GM19193 (cell line): Measurements from ENCODE around the gene AP1M2.

ENCODE experiments used
- POLR2A ChIP-seq: IDR thresholded peaks from 4 replicates; pipeline ENCODE4 v1.6.1; 2011; ENCODE audit not compliant: insufficient read depth, insufficient read length; ENCODE audit errors: extremely low read depth

Gene AP1M2

DNA sequence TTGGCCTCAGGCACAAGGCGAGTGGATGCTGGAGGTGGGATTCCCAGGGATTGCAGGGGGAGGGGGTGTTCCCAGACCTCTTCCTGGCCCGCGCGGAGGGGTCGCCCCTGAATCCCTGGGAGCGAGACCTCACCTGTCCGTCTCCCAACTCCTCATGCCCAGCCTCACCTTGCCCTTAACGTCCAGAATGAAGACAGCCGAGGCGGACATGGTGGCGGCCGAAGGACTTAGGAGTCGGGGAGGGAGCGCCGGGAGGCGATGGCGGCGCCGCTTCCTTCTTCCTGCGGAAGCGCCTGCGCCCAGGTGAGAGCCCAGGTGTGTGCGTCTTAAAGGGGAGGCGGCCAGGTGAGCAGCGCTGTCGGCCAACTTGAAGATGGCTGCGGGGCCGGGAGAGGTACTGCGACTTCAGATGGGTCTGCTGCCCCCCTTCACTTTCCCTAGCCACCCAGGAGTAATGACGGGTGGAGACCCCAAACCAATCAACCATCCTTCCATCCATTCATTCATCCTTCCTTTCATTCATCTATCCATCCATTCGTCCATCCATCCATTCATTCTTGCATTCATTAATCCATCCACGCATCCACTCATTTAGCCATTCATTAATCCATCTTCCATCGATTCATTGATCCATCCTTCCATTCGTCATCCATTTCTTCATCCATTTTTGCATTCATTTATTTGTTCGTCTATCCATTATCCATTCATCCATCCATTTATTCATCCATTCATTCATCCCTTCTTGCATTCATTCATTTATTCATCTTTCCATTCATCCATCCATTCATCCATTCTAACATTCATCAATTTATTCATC is at the start of gene AP1M2:
Gene AP1M2, minus strand, starts transcription at position 291 of the 817 bp plus-strand sequence. Its CDS starts 81 bp downstream, at position 210.
- TF ChIP-seq POLR2A: no peak

DNA sequence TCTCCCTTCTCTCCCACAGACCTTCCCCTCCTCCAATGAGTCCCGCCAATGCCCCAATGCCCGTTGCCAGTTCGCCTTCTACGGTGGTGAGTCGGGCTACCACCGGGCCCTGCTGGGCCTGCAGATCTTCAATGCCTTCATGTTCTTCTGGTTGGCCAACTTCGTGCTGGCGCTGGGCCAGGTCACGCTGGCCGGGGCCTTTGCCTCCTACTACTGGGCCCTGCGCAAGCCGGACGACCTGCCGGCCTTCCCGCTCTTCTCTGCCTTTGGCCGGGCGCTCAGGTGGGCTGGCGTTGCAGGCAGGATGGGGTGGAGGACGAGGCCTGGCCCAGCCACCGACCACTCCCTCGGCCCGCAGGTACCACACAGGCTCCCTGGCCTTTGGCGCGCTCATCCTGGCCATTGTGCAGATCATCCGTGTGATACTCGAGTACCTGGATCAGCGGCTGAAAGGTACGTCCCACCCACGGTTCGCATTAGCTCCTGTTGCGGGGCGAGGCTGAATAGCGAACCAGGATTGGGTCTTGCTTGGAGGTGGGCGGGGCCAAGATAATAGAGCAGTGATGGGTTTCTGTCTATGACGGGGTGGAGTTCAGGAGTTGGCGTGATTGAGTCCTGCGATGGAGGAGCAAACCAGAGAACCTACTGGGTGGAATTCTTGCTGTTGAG is 49.3 kb upstream of the AP1M2 start:
- no peak for TF ChIP-seq POLR2A

DNA sequence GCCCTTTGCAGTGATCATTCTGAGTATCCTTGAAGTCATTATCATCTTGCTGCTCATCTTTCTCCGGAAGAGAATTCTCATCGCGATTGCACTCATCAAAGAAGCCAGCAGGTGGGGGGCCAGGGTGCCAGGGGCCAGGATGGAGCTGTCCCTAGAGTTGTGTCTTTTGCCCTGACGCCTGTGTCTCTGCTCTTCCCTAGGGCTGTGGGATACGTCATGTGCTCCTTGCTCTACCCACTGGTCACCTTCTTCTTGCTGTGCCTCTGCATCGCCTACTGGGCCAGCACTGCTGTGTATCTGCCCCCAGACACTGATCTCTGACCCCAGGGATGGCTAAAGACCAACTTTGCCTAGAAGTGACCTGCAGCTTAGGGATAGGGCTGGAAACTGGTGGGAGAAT is 47.9 kb upstream of the AP1M2 start:
- TF ChIP-seq POLR2A: no peak

DNA sequence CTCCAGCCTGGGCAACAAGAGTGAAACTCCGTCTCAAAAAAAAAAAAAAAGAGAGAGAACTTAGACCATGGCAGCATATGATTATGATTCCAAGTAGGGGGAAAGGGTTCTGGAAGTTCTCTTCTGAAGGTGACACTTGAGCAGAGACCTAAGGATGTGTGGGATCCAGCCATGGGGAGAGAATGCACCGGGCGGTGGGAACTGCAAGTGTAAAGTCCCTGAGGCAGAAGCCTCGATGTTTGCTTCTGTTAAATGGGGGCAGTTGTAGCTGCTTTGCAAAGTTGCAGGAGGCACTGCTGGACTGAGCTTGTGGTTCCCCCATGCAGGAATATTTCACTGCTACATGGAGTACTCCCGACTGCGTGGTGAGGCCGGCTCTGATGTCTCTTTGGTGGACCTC is 47.3 kb upstream of the AP1M2 start:
- TF ChIP-seq POLR2A: no peak

DNA sequence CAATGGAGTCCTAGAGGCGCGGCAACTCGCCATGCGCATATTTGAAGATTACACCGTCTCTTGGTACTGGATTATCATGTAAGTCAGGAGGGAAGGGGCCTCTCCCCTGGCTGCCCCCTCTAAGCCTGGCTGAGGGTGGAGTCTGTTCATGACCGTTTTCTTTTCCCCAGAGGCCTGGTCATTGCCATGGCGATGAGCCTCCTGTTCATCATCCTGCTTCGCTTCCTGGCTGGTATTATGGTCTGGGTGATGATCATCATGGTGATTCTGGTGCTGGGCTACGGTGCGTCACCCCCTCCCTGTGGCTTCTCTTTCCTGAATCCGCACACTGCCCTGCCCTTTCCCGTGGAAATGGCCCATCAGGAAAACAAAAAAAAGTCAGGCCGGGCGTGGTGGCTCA is 44.8 kb upstream of the AP1M2 start:
- TF ChIP-seq POLR2A: no peak

DNA sequence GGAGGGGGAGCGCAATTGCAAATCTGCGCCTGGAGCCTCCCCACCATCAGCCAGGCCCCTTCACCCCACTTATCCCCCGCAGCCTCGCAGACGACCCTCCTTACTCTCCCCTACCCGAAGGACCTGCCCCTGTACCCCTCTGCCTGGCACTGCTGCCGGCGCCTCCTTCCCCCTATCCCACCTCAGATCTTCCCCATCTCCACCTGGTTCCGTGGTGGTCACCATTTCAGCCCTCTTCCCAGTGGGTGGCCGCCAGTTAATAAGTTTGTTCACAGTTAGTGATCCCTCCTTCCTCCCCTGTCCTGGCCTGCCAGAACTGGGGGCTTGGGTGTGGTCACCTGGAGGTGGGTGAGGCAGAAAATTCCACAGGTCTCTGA is 38.6 kb upstream of the AP1M2 start:
- no peak for TF ChIP-seq POLR2A

DNA sequence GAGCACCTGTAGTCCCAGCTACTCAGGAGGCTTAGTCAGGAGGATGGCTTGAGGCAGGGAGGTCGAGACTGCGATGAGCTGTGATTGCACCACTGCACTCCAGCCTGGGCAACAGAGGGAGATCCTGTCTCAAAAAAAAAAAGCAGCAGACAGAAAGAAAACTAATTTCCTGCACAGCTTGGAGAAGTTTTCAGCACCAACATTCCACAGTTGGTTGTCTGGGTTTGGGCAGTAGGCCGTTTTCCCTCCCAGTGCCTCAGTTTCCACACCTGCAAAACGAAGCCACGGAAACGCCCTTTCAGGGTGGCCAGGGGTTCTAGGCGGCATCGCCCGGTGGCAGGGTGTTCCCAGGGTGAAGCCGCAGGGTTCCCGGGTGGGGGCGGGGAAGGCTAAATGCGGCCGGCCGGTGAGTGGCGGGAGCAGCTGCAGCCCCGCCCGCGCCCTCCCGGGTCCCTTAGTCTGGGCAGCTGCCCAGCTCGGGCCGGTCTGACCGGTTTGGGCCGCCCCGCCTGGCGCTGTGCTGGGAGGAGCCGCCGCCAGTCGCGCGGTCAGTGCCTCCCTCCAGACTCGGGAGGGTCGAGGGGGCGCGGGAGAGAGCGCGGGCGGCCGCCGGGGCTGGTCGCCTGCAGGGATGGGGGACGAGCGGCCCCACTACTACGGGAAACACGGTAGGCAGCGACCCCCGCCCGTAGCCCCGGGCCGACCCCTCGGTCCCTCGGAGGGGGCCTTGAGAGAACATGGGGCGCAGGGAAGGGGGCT is 38.1 kb upstream of the AP1M2 start, which contains the start of gene SLC44A2:
Gene SLC44A2, plus strand, starts transcription at position 551 of the 759 bp plus-strand sequence. Its CDS starts 81 bp downstream, at position 632.
- no peak for TF ChIP-seq POLR2A

DNA sequence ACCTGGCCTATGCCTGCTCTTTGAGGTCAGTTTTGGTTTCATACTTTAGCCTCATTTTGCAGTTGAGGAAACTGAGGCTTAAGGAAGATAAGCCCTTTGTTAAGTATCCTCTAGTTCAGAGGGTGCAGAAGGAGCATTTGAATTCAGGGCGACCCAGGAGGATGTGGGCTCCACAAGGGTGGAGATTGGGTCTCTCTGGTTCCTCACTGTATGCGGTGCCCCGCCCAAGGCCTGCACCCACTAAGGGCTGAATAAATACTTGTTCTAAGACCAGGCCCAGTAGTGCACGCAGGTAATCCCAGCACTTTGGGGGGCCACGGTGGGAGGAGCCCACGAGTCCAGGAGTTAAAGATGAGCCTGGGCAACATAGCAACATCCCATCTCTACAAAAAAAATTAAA is 37.5 kb upstream of the AP1M2 start:
- TF ChIP-seq POLR2A: no peak

DNA sequence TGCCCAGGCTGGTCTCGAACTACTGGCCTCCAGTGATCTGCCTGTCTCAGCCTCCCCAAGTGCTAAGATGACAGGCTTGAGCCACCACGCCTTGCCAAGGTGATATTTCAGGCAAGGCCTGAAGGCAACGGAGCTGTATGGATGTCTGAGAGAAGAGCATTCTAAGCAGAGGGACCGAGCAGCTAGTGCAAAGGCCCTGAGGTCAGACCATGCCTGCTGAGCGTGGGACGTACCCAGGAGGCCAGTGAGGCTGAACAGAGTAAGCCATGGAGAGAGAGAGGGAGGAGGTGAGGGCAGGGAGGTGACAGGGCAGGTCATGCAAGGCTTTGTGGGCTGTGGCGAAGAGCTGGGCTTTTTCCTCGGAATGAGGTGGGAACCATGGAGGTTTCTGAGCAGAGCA is 34.9 kb upstream of the AP1M2 start:
- TF ChIP-seq POLR2A: no peak

DNA sequence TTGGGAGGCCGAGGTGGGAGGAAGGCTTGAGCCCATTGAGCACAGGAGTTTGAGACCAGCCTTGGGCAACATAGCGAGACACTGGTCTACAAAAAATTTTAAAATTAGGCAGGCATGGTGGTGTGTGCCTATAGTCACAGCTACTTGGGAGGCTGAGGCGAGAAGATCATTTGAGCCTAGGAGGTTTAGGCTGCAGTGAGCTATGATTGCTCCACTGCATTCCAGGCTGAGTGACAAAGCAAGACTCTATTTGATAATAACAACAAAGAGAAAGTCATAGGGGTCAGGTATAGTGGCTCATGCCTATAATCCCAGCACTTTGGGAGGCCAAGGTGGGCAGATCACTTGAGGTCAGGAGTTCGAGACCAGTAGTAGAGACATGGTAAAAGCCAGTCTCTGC is 33.7 kb upstream of the AP1M2 start:
- TF ChIP-seq POLR2A: no peak

DNA sequence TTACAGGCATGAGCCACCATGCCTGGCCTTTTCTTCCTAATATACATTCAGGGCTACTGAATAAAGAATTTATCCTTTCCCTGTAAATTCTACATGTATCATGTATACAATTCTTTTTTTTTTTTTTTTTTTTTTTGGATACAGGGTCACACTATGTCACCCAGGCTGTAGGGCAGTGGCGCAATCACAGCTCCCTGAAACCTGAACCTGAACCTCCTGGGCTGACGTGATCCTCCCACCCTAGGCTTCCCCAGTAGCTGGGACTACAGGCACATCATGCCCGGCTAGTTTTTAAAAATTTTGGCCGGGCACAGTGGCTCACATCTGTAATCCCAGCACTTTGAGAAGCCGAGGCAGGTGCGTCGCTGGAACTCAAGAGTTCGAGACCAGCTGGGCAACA is 31.7 kb upstream of the AP1M2 start:
- TF ChIP-seq POLR2A: no peak

DNA sequence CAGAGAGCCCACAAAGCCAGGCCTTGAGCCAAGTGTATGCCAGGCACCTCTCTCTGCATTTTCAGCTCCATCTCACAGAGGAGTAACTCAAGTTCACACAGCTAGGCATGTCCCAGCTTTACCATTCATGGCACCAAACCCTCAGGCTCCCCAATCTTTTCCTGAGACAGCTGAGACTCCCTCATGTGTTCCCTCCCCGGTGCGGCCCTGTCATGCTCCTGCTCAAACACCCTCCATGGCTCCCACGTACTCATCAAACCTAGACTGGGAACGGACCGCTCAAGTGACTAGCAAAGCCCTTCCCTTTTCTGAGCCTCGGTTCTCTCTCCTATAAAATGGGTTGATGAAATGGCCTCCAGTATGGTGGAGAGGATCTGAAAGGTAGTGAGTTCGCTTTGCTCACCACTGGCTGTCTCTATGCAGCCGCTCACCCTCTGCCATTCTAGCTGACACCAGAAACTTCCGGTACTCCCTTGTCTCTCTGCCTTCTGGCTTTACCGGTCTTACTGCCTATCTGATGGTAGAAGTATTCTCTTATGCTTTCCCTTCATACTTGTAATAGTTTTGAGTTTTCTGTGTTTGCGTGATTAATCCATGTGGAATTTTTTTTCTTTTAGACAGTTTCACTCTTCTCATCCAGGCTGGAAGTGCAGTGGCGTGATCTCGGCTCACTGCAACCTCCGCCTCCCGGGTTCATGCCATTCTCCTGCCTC is 30.5 kb upstream of the AP1M2 start:
- no peak for TF ChIP-seq POLR2A

DNA sequence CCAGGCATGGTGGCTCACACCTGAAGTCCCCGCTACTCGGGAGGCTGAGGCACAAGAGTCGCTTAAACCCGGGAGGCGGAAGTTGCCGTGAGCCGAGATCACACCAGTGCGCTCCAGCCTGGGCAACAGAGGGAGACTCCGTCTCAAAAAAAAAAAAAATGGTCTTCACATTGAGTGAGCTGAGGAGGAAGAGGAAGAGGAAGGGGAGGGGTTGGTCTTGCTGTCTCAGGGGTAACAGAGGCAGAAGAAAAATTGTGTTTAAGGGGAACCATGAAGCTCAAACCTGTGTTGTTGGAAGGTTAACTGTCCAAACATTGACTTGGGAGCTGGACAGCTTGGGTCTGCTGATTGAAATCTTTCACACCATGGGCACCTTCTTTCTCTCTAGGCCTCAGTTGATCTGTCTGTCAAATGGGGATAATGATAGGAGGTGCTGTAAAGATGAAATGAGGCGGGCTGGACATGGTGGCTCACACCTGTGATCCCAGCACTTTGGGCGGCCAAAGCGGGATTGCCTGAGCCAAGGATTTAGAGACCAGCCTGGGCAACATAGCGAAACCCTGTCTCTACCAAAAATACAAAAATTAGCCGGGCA is 28.4 kb upstream of the AP1M2 start:
- TF ChIP-seq POLR2A: no peak

DNA sequence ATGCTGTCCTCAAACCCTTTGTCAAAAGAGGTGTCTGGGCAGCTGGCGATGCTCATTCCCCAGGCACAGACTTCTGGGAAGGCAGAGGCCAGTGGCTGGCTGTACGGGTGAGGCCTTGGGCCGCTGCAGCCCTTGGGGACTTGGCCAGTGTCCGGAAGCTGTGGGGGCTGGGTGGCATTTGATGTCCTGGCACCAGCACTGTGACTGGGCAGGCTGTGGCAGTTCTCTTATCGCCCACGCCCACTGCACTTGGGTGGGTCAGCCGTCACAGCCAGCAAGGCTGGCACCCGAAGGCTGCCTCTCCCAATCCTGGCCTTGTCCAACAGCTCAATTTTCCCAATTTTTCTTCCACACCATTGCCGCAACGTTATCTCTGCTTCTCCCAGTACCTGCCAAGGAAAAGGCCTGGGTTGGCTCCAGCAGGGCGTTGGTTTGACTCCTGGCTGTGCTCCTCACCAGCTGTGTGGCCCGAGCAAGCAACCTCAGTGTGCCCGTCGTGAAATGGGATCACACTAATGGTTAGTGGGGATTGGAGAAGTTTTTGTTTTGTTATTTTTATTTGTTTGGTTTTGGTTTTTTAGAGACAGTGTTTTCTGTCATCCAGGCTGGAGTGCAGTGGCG is 25.5 kb upstream of the AP1M2 start:
- TF ChIP-seq POLR2A: no peak
